Left lobe of liver (tissue), 2 donors: ENCODE data around the gene CEP72. TPM values are rescaled to one million over a fixed set of nuclear protein-coding genes. Genes with fewer than 3 reads are reported as not detected.
"Not testable (repeated sequence)": the region's sequence is repeated elsewhere in the genome, so short reads cannot be mapped to it uniquely, and the experiment has no call there.

Experiments
- ATAC-seq: fragments of 200-7000 bp; cut with Tn5 transposase; one replicate; pipeline ENCODE4 v1.9.1; 2020; ENCODE audit warnings: mild to moderate bottlenecking, moderate library complexity
- DNase-seq: peaks from one replicate; pipeline ENCODE4 v3.0.0-alpha.2; 2020; ENCODE audit warnings: low spot score
- total RNA-seq: library from RNA; stranded (reverse); gene quantifications from one replicate; pipeline ENCODE4 v1.2.1, GENCODE V29; 2021
- donor health status: DM: no; HTN: no; CAD: no; lungs with moderate emphysema.
- donor health status: DM: no; HTN: yes; CAD: no.

Gene CEP72
- total RNA-seq, 1 donor from 2014 or later = 4.7 TPM

DNA sequence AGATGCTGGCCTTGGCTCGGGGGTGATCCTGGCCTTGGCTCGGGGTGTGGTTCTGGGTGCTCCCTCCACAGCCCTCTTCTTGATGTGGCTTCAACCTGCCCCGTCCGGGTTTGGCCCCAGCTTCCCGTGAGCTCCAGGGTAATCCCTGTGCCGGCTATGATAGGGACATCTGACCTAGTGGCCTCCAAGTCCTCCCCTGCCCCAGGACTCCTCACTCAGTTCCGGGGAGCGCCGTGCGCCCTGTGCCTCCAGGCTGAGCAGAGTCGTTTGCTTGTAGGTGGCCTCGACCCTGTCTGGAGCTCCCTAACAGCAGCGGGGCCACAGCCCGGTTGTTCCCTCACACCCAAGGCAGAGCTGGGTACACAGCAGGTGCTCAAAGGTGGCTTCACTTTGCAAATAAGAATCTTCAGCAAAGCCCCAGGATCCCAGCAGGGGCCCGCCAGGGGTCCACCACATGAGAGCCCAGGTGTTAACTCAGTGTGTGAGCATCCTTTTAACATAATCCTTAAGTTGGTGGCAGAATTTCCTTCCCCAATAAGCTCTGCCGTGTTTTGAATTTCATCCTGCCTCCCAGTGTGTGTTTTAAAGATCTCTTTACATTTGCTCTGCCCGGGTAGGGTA is 32.3 kb upstream of the CEP72 start:
- DNase-seq (peak; percentile 29), ATAC-seq (no peak)

DNA sequence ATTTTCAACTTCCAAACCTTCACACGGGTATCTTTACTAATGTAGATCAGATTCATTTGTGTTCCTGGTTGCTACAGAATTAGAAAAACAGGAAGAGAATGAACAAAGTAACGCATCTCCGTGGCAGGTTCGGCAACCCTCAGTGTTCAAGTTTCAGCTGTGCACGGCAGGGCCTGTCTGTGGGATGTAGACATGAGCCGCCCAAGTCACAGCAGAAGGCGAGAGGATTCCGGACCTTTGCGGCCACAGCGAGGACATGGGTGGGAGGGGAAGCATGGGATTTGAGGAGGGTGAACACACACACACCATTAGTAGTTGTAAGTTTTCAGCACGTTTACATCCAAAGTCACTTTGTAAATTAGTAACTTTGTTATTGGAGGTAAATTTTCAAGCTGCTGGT is 31.7 kb upstream of the CEP72 start:
- DNase-seq = no peak
- ATAC-seq = no peak

- no peak for ATAC-seq
- no peak for DNase-seq
Measured at GRCh38 chr5:581266-581665, 30.9 kb upstream of the CEP72 start.

DNA sequence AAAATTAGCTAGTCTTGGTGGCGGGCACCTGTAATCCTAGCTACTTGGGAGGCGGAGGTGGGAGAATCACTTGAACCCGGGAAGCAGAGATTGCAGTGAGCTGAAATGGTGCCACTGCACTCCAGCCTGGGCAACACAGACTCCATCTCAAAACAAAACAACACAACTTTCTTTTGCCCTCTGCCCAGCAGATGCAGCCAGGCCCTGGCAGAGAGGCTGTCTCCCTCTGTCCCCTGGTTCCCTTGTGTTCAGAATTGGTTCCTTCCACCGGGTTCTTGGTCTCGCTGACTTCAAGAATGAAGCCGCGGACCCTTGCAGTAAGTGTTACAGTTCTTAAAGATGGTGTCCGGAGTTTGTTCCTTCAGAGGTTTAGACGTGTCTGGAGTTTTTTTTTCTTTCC is 30.2 kb upstream of the CEP72 start:
- ATAC-seq (no peak), DNase-seq (no peak)

- not testable (repeated sequence) for DNase-seq, ATAC-seq
Measured at GRCh38 chr5:582445-582844, 29.7 kb upstream of the CEP72 start.

DNA sequence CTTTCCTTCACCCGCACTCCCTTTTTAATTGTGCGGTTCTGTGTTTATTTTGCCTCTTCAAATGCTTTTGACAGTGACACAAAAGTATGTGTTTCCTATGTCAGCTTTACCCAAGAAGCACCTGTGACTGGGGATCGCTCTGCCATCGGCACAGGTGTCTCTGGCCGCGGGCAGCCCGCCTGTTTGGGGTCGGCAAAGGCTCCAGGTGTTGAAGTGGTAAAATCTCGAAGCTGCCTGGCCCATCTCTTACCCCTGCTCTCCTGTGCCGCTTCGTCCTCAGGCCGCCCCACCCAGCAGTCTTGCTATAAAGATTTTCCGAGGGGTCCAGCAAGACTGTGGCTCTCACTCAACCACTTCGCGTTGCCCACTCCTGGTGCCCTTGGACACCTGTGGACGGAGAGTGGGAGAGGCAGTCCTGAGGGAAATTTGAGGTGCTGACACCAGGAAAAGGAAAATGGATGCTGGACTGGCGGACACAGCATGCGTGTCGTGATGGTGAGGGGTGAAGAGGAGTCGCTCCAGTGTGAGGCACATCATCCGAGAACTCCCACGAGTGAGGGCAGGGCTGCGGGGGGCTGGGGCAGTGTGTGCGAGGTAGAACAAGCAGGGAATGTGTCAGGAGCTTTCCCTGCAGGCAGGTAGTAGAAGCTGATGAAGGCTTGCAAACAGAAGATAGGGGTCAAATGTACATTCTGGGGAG is 29.1 kb upstream of the CEP72 start:
- ATAC-seq = no peak

GRCh38 chr5:583645-584044 is 28.5 kb upstream of the CEP72 start:
- ATAC-seq = no peak
- no peak for DNase-seq

More for the DNA sequence above, 29.1 kb upstream of the CEP72 start:
- no peak for DNase-seq

DNA sequence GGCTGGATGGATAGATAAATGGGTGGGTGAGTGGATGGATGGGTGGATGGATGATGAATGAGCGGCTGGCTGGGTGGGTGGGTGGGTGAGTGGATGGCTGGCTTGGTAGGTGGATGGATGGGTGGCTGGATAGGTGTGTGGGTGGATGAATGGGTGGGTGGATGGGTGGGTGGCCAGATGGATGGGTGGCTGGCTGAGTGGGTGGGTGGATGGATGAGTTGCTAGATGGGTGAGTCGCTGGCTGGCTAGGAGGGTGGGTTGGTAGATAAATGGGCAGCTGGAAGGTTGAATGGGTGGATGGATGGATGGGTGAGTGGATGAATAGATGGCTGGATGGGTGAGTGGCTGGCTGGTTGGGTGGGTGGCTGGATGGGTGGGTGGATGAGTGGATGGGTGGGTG is 27.9 kb upstream of the CEP72 start:
- no peak for DNase-seq
- ATAC-seq = no peak

- no peak for DNase-seq
Measured at GRCh38 chr5:584846-585245, 27.3 kb upstream of the CEP72 start.

GRCh38 chr5:585556-585955 is 26.6 kb upstream of the CEP72 start:
- ATAC-seq (no peak), DNase-seq (no peak)

More at GRCh38 chr5:584846-585245, 27.3 kb upstream of the CEP72 start:
- ATAC-seq = no peak

DNA sequence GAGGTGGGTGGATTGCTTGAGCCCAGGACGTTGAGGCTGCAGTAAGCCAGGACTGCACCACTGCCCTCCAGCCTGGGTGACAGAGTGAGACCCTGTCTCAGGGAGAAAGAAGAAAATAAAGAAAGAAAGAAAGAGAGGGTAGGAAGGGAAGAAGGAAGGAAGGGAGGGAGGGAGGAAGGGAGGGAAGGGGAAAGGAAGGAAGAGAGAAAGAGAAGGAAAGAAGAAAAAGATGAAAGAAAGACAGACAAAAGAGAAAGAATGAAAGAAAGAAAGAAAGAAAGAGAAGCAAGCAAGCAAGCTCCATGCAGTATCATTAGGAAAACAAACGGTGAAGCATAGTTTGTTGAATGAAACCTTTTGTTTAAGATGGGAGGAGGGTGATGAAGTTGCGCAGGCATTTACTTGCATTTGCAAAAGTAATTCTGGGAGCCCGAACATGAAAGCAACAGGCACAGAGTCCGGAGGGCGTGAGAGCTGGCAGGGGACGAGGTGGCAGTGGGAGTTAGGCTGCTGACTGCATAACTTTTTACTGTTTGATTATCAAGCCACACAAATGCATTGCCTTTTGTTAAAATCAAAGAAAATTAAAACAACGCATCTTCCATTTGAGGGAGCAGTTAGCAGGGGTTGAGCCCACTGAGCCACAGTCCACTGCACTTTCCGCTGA is 26.0 kb upstream of the CEP72 start:
- DNase-seq (no peak), ATAC-seq (no peak)

- ATAC-seq = peak; percentile 76
Measured at GRCh38 chr5:586751-587285, 25.3 kb upstream of the CEP72 start.

DNA sequence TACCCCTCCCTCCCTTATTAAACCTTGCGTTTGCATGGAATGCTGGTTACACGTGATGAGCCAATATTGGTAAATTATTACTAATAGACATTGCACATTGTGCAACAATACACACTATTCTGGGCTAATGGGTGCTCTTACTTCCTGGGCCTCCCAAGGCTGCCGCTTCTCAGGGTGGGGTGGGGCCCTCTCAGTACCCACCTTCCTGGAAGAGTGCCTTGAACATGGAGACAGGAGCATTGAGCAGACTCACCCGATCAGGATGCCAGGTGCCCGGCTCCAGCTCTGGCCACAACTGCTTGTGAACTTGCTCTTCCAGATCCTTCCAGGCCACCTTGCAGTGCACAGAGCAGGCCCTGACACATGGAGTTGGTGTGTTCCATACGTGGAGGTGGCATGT is 24.7 kb upstream of the CEP72 start:
- ATAC-seq (peak; percentile 13), DNase-seq (peak; percentile 37)

More at GRCh38 chr5:586751-587285, 25.3 kb upstream of the CEP72 start:
- DNase-seq = peak; percentile 48

GRCh38 chr5:588406-588995 is 23.6 kb upstream of the CEP72 start:
- DNase-seq = no peak
- no peak for ATAC-seq

DNA sequence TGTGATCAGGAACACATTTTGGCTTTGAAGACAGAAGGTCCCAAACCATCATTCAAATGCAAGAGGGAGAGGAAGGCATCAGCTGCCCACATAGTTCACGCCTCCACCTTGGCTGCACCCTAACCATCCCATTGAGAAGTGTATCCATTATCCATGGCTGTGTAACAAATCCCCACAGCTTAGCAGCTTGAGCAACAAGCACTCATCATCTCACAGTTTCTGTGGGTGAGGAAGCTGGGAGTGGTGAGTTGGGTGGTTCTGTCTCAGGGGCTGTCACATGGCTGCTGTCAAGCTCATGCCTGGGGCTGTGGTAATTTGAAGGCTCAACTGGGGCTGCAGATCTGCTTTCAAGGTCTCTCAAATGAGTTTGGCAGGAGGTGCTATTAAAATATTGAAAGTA is 23.0 kb upstream of the CEP72 start:
- ATAC-seq = no peak
- no peak for DNase-seq

DNA sequence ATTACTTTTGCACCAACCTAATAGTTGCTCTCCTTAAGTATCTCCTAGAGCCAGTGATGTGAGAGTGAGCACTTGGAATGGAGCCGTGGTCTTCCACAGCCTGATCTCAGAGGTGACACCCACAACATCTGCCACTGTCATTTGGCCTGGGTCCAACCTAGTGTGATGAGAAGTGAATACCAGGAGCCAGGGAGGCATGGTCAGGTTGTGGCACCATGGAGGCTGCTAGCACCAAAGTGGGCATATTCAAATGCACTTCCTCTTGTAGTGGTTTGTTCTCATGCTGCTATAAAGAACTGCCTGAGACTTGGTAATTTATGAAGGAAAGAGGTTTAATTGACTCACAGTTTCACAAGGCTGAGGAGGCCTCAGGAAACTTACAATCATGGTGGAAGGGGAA is 22.6 kb upstream of the CEP72 start:
- DNase-seq = no peak

GRCh38 chr5:590346-590745 is 21.8 kb upstream of the CEP72 start:
- ATAC-seq (no peak), DNase-seq (no peak)

More for the DNA sequence above, 22.6 kb upstream of the CEP72 start:
- ATAC-seq = no peak

- ATAC-seq (no peak), DNase-seq (no peak)
Measured at GRCh38 chr5:591746-592145, 20.4 kb upstream of the CEP72 start.

DNA sequence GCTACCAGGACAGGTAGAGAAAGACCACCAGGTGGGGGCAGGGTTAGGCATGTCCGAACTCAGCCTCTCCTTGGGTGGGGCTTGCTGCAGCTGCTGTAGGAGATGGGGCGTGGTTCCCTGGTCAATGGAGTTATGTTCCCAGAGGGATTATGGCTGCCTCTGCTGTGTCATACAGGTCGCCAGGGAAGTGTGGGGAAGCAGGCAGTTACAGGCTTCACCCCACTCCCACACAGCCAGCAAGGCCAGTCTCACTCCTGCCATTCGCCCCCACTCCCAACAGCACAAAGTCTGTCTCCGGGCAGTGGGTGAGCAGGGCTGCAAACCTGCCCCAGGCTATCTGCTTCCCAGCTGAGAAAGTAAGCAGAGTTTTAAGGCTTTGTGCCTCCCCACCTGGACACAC is 20.0 kb upstream of the CEP72 start:
- ATAC-seq (no peak), DNase-seq (no peak)

- DNase-seq = no peak
- no peak for ATAC-seq
Measured at GRCh38 chr5:593511-593910, 18.6 kb upstream of the CEP72 start.

- no peak for DNase-seq
- ATAC-seq = no peak
Measured at GRCh38 chr5:594226-594860, 17.8 kb upstream of the CEP72 start.
